IMR-90 (cell line): ENCODE measurements around the gene C11orf58. TPM values are rescaled to one million over a fixed set of nuclear protein-coding genes. Genes with fewer than 3 reads are reported as not detected.

Experiments
- ATAC-seq: fragments of 200-7000 bp; cut with Tn5 transposase; 2 replicates; pipeline ENCODE4 v1.9.1; 2020; ENCODE audit warnings: low read depth, mild to moderate bottlenecking, moderate library complexity
- BruUV-seq: library from RNA; stranded (reverse); fragments of 400-500 nt; replicated peaks from 2 replicates; lab custom pipeline; 2021; lab: Mats Ljungman, UMichigan
- CTCF ChIA-PET: fragments of 300-600 bp; formaldehyde crosslinking; extraction: SDS; loops from one replicate; lab custom pipeline; 2021; ENCODE audit warnings: antibody characterized with exemption; lab: Yijun Ruan, JAX
- POLR2A ChIA-PET: fragments of 300-600 bp; sonication (Branson Sonifier 250); formaldehyde crosslinking; loops from one replicate; lab custom pipeline; 2022; ENCODE audit warnings: antibody characterized with exemption; ENCODE audit not compliant: unreplicated experiment; lab: Charles Lee
- DNase-seq: peaks from one replicate; pipeline ENCODE4 v3.0.0; 2013
- H2AFZ ChIP-seq: replicated peaks from 2 replicates; pipeline ENCODE3; 2013; ENCODE audit warnings: low read length, mild to moderate bottlenecking; ENCODE audit not compliant: poor library complexity
- H2AK5ac ChIP-seq: 2 replicates; pipeline ENCODE4 v1.6.1; 2013; ENCODE audit warnings: low read depth, low read length, inconsistent platforms
- H2AK9ac ChIP-seq: replicated peaks from 2 replicates; pipeline ENCODE3; 2013; ENCODE audit warnings: mild to moderate bottlenecking, low read depth, low read length, moderate library complexity; ENCODE audit not compliant: poor library complexity
- H2BK120ac ChIP-seq: 2 replicates; pipeline ENCODE4 v1.6.1; 2013; ENCODE audit warnings: low read depth, low read length, inconsistent platforms
- H2BK15ac ChIP-seq: 3 replicates; pipeline ENCODE4 v1.6.1; 2013; ENCODE audit warnings: low read depth, low read length, inconsistent platforms
- H2BK20ac ChIP-seq: 2 replicates; pipeline ENCODE4 v1.6.1; 2013; ENCODE audit warnings: low read depth, mild to moderate bottlenecking, inconsistent platforms, low read length, moderate library complexity
- H2BK5ac ChIP-seq: 2 replicates; pipeline ENCODE4 v1.6.1; 2013; ENCODE audit warnings: mild to moderate bottlenecking, low read depth, low read length, inconsistent platforms; ENCODE audit not compliant: poor library complexity, severe bottlenecking
- H3K14ac ChIP-seq: replicated peaks from 2 replicates; pipeline ENCODE4 v1.6.1; 2013; ENCODE audit warnings: low read depth, low read length, inconsistent platforms
- H3K18ac ChIP-seq: 2 replicates; pipeline ENCODE4 v1.6.1; 2013; ENCODE audit warnings: low read depth, low read length, control low read depth
- H3K23ac ChIP-seq: 2 replicates; pipeline ENCODE4 v1.6.1; 2013; ENCODE audit warnings: low read depth, low read length, inconsistent platforms
- H3K27ac ChIP-seq: 2 replicates; pipeline ENCODE4 v1.5.1; 2013; ENCODE audit warnings: mild to moderate bottlenecking, control low read depth, low read length; ENCODE audit not compliant: insufficient read depth
- H3K27me3 ChIP-seq: 2 replicates; pipeline ENCODE4 v1.6.1; 2013; ENCODE audit warnings: low read length; ENCODE audit not compliant: control insufficient read depth, insufficient read depth
- H3K36me3 ChIP-seq: 2 replicates; pipeline ENCODE4 v1.6.1; 2013; ENCODE audit warnings: low read length, mixed read lengths; ENCODE audit not compliant: control insufficient read depth, insufficient read depth
- H3K4ac ChIP-seq: 2 replicates; pipeline ENCODE4 v1.6.1; 2013; ENCODE audit warnings: low read depth, low read length, inconsistent platforms
- H3K4me1 ChIP-seq: 2 replicates; pipeline ENCODE4 v1.6.1; 2013; ENCODE audit warnings: low read length, mixed read lengths; ENCODE audit not compliant: control insufficient read depth, insufficient read depth
- H3K4me2 ChIP-seq: 2 replicates; pipeline ENCODE4 v1.6.1; 2013; ENCODE audit warnings: low read depth, mild to moderate bottlenecking, control low read depth, low read length, moderate library complexity
- H3K4me3 ChIP-seq: 2 replicates; pipeline ENCODE4 v1.5.1; 2013; ENCODE audit warnings: low read depth, mild to moderate bottlenecking, control low read depth, low read length, moderate library complexity; ENCODE audit not compliant: insufficient read depth
- H3K56ac ChIP-seq: 2 replicates; pipeline ENCODE4 v1.6.1; 2013; ENCODE audit warnings: low read length, inconsistent platforms; ENCODE audit not compliant: insufficient read depth; ENCODE audit errors: extremely low read depth
- H3K79me1 ChIP-seq, 2 experiments: 2 replicates each; pipeline ENCODE4 v1.6.1; 2013; ENCODE audit warnings: low read length in 2 of 2, inconsistent platforms in 1 of 2, low read depth in 1 of 2
- H3K9ac ChIP-seq: 2 replicates; pipeline ENCODE4 v1.6.1; 2013; ENCODE audit warnings: low read depth, low read length, control low read depth
- H3K9me1 ChIP-seq: 2 replicates; pipeline ENCODE4 v1.6.1; 2013; ENCODE audit warnings: low read length, inconsistent platforms; ENCODE audit not compliant: insufficient read depth
- H3K9me3 ChIP-seq: 2 replicates; pipeline ENCODE4 v1.6.1; 2013; ENCODE audit warnings: low read length; ENCODE audit not compliant: control insufficient read depth, insufficient read depth
- H4K20me1 ChIP-seq: 2 replicates; pipeline ENCODE4 v1.6.1; 2013; ENCODE audit warnings: low read length, inconsistent platforms; ENCODE audit not compliant: insufficient read depth
- H4K5ac ChIP-seq: 2 replicates; pipeline ENCODE4 v1.6.1; 2013; ENCODE audit warnings: mild to moderate bottlenecking, low read depth, low read length, control low read depth
- H4K8ac ChIP-seq, 2 experiments: 2 replicates each; pipeline ENCODE4 v1.6.1; 2013; ENCODE audit warnings: low read depth in 2 of 2, low read length in 2 of 2, control low read depth in 1 of 2, inconsistent platforms in 1 of 2
- H4K91ac ChIP-seq: 2 replicates; pipeline ENCODE4 v1.6.1; 2013; ENCODE audit warnings: low read depth, low read length, inconsistent platforms; ENCODE audit not compliant: insufficient read depth
- BHLHE40 ChIP-seq: fragments of 150-350 bp; IDR thresholded peaks from 2 replicates; pipeline ENCODE4 v1.6.1; 2016; ENCODE audit warnings: mild to moderate bottlenecking, low read depth, low read length
- CEBPB ChIP-seq: IDR thresholded peaks from 2 replicates; pipeline ENCODE4 v1.6.1; 2012; ENCODE audit warnings: low read depth, low read length, improper control_type of control experiment
- CTCF ChIP-seq: conservative IDR thresholded peaks from 2 replicates; pipeline ENCODE4 v1.5.1; 2012; ENCODE audit warnings: mild to moderate bottlenecking, low read depth, low read length, improper control_type of control experiment
- ELK1 ChIP-seq: fragments of 150-350 bp; IDR thresholded peaks from 2 replicates; pipeline ENCODE4 v1.6.1; 2016; ENCODE audit warnings: low read depth, mild to moderate bottlenecking, low read length, moderate library complexity, borderline replicate concordance
- FOS ChIP-seq: fragments of 150-350 bp; IDR thresholded peaks from 2 replicates; pipeline ENCODE4 v1.6.1; 2016; ENCODE audit warnings: low read depth, low read length
- MAFK ChIP-seq: IDR thresholded peaks from 2 replicates; pipeline ENCODE4 v1.6.1; 2012; ENCODE audit warnings: low read depth, low read length, improper control_type of control experiment
- MXI1 ChIP-seq: IDR thresholded peaks from 2 replicates; pipeline ENCODE4 v1.6.1; 2012; ENCODE audit warnings: low read depth, mild to moderate bottlenecking, low read length, moderate library complexity, borderline replicate concordance
- POLR2A ChIP-seq: IDR thresholded peaks from 2 replicates; pipeline ENCODE4 v1.6.1; 2012; ENCODE audit warnings: mild to moderate bottlenecking, low read depth, low read length
- RFX5 ChIP-seq: IDR thresholded peaks from 2 replicates; pipeline ENCODE4 v1.8.0; 2012; ENCODE audit warnings: low read depth, mild to moderate bottlenecking, low read length, moderate library complexity
- SMC3 ChIP-seq: fragments of 150-350 bp; IDR thresholded peaks from 2 replicates; pipeline ENCODE4 v1.6.1; 2016; ENCODE audit warnings: low read depth, mild to moderate bottlenecking, antibody characterized with exemption, low read length, moderate library complexity
- USF2 ChIP-seq: fragments of 150-350 bp; IDR thresholded peaks from 2 replicates; pipeline ENCODE4 v1.6.1; 2017; ENCODE audit warnings: mild to moderate bottlenecking, antibody characterized with exemption, low read length, low read depth
- WGBS, 2 experiments: methylation state at CpG; one replicate each; pipeline versions ENCODE4 v1.1.5 to v1.1.7; 2013; ENCODE audit warnings: missing lambda C conversion rate in 2 of 2; ENCODE audit not compliant: insufficient read length in 1 of 2; ENCODE audit errors: extremely low coverage in 2 of 2; 5-methylcytosine and 5-hydroxymethylcytosine counted together
- dilution Hi-C: fragments of 300-500 bp; cut with HindIII; formaldehyde crosslinking; loops from one replicate; pipeline ENCODE4 v1.14.3; 2018; ENCODE audit warnings: low sequenced_read_pairs; ENCODE audit not compliant: unreplicated experiment
- in situ Hi-C: fragments of 300-500 bp; cut with MboI; formaldehyde crosslinking; loops from 3 replicates; pipeline ENCODE4 v1.14.3; 2019; ENCODE audit warnings: low sequenced_read_pairs, inconsistent platforms, mixed read lengths
- intact Hi-C: fragments of 100-400 bp; cut with micrococcal nuclease; formaldehyde crosslinking; loops from 2 replicates; pipeline ENCODE4 v1.10.0; 2022
- polyA plus RNA-seq, 3 experiments: library from polyadenylated mRNA; depleted of rRNA; stranded (reverse); fragments of >200 nt; gene quantifications; 2 replicates each; pipeline ENCODE4 v1.2.3, GENCODE V29; 2012; ENCODE audit warnings: low replicate concordance in 1 of 3
- total RNA-seq: library from RNA; depleted of rRNA; stranded (reverse); fragments of >200 nt; gene quantifications from 2 replicates; pipeline ENCODE4 v1.2.3, GENCODE V29; 2012

Gene C11orf58
- total and polyA plus RNA-seq, 2 of the 4 experiments (the other 2 are of a cell fraction) = 53.8 to 67.8 TPM

GRCh38 chr11:16781936-16782919 is 43.8 kb downstream of the C11orf58 start:
- no peak overlapping the region for H3K4me2 ChIP-seq
- H3K14ac ChIP-seq = no peak overlapping the region
- DNase-seq = no peak
- H3K9me1 ChIP-seq = no peaks in the 10 kb centered on the region; the same call in 1 of the 2 replicates
- no peaks in the 10 kb centered on the region for H3K4me1 ChIP-seq
- H4K91ac ChIP-seq = no peak overlapping the region
- intact Hi-C loops = loop anchor here (10.0 kb wide), 1 partner anchor 723 kb away; no protein-coding TSS in a partner anchor
- dilution Hi-C loops = no loop called here
- no peaks in the 10 kb centered on the region for H3K36me3 ChIP-seq
- H2AK5ac ChIP-seq = no peak overlapping the region
- H2BK15ac ChIP-seq = no peak overlapping the region
- in situ Hi-C loops = loop anchor here (10.0 kb wide), 1 partner anchor 283 kb away; no protein-coding TSS in a partner anchor
- H3K79me1 ChIP-seq = no peaks in the 10 kb centered on the region
- no peak for ATAC-seq
- no peak overlapping the region for H2AFZ ChIP-seq
- H2BK20ac ChIP-seq = no peak overlapping the region
- TF ChIP-seq FOS (no peak), ELK1 (no peak), POLR2A (no peak), RFX5 (no peak), CTCF (no peak), BHLHE40 (no peak), MXI1 (no peak), MAFK (no peak), SMC3 (no peak), USF2 (no peak), CEBPB (no peak)
- 89% methylated on average over 3 of the region's 11 CpGs; no CpG with 5 or more reads in 1 of the 2 experiments for WGBS, 2 experiments
- no peak overlapping the region for H3K56ac ChIP-seq
- no peaks in the 10 kb centered on the region for H3K9me3 ChIP-seq
- no peak overlapping the region for H3K23ac ChIP-seq
- H2BK120ac ChIP-seq = no peak overlapping the region
- BruUV-seq = no TSS peak
- ChIA-PET CTCF (no interaction called here), POLR2A (no interaction called here)
- H3K27me3 ChIP-seq = no peaks in the 10 kb centered on the region; the same call in 1 of the 2 replicates
- H3K4me3 ChIP-seq = no peak overlapping the region
- no peak overlapping the region for H2AK9ac ChIP-seq
- H4K20me1 ChIP-seq = no peaks in the 10 kb centered on the region
- H3K4ac ChIP-seq = no peak overlapping the region
- H4K5ac ChIP-seq = no peak overlapping the region
- H3K9ac ChIP-seq = no peak overlapping the region
- H4K8ac ChIP-seq = no peak overlapping the region
- H3K27ac ChIP-seq = no peak overlapping the region
- no peak overlapping the region for H2BK5ac ChIP-seq
- no peak overlapping the region for H3K18ac ChIP-seq
